Measurements from ENCODE around the gene TIMM13.
A peak's percentile ranks its signal among the peaks of the same experiment; 100 is the strongest.

TIMM13 gene

GRCh38 chr19:2391118-2391725 lies 36.2 kb downstream of the TIMM13 start:
- peak; percentile 78 for DNase-seq (ENCODE audit: low read depth)
- H3K4me3 ChIP-seq (ENCODE audit: low read depth, low read length), result no peak overlapping the region
- TF ChIP-seq, protein P1, sequence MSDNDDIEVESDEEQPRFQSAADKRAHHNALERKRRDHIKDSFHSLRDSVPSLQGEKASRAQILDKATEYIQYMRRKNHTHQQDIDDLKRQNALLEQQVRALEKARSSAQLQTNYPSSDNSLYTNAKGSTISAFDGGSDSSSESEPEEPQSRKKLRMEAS (IDR thresholded peaks at IDR 0.05; ENCODE audit: low read depth, low read length), result peak; percentile 93
- TF ChIP-seq MYC (IDR thresholded peaks at IDR 0.05; ENCODE audit: low read depth, low read length) (no peak; the same call in 1 of the 2 replicates), CTCF (IDR thresholded peaks at IDR 0.05; ENCODE audit: low read depth, low read length) (peak; percentile 57), POLR2A (IDR thresholded peaks at IDR 0.05; ENCODE audit: extremely low read depth, insufficient read length) (no peak)

DNA sequence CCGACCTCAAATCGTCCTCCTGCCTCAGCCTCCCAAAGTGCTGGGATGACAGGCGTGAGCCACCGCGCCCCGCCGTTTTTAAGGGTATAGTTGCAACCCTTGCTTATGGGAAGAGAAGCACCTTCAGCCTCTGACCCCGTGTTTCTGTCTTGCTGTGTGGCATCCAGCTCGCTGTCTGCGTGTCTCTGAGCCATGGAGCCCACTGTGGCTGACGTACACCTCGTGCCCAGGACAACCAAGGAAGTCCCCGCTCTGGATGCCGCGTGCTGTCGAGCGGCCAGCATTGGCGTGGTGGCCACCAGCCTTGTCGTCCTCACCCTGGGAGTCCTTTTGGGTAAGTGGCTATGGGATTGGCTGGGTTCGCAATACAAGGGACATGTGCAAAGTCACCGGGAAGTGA lies 37.8 kb downstream of the TIMM13 start:
- TF ChIP-seq, protein P1 (IDR thresholded peaks at IDR 0.05; ENCODE audit: low read depth, low read length), result no peak
- no peak for TF ChIP-seq MYC (IDR thresholded peaks at IDR 0.05; ENCODE audit: low read depth, low read length)
- TF ChIP-seq POLR2A (IDR thresholded peaks at IDR 0.05; ENCODE audit: extremely low read depth, insufficient read length), result no peak
- TF ChIP-seq CTCF (IDR thresholded peaks at IDR 0.05; ENCODE audit: low read depth, low read length), result no peak
- no peak for DNase-seq (ENCODE audit: low read depth)
- H3K4me3 ChIP-seq (ENCODE audit: low read depth, low read length), result no peak overlapping the region

GRCh38 chr19:2387367-2388288 lies 39.8 kb downstream of the TIMM13 start:
- TF ChIP-seq POLR2A (IDR thresholded peaks at IDR 0.05; ENCODE audit: extremely low read depth, insufficient read length) (no peak), MYC (IDR thresholded peaks at IDR 0.05; ENCODE audit: low read depth, low read length) (no peak), CTCF (IDR thresholded peaks at IDR 0.05; ENCODE audit: low read depth, low read length) (no peak)
- TF ChIP-seq, protein P1 (IDR thresholded peaks at IDR 0.05; ENCODE audit: low read depth, low read length), result no peak

GRCh38 chr19:2385053-2385721 lies 42.2 kb downstream of the TIMM13 start:
- no peak overlapping the region for H3K4me3 ChIP-seq (ENCODE audit: low read depth, low read length)
- TF ChIP-seq MYC (IDR thresholded peaks at IDR 0.05; ENCODE audit: low read depth, low read length) (no peak), CTCF (IDR thresholded peaks at IDR 0.05; ENCODE audit: low read depth, low read length) (no peak), POLR2A (IDR thresholded peaks at IDR 0.05; ENCODE audit: extremely low read depth, insufficient read length) (no peak)
- TF ChIP-seq, protein P1 (IDR thresholded peaks at IDR 0.05; ENCODE audit: low read depth, low read length), result no peak
- peak; percentile 61 for DNase-seq (ENCODE audit: low read depth)

More at GRCh38 chr19:2387367-2388288, 39.8 kb downstream of the TIMM13 start:
- no peak for DNase-seq (ENCODE audit: low read depth)
- no peak overlapping the region for H3K4me3 ChIP-seq (ENCODE audit: low read depth, low read length)

GRCh38 chr19:2382530-2383222 lies 44.7 kb downstream of the TIMM13 start:
- H3K4me3 ChIP-seq (ENCODE audit: low read depth, low read length), result no peak overlapping the region
- TF ChIP-seq, protein P1 (IDR thresholded peaks at IDR 0.05; ENCODE audit: low read depth, low read length), result no peak
- TF ChIP-seq CTCF (IDR thresholded peaks at IDR 0.05; ENCODE audit: low read depth, low read length), result no peak
- no peak for TF ChIP-seq MYC (IDR thresholded peaks at IDR 0.05; ENCODE audit: low read depth, low read length)
- no peak for TF ChIP-seq POLR2A (IDR thresholded peaks at IDR 0.05; ENCODE audit: extremely low read depth, insufficient read length)
- DNase-seq (ENCODE audit: low read depth), result no peak
